Neuronal stem cell (in vitro differentiated cells): Measurements from ENCODE around the gene SORBS2.
A peak's percentile ranks its signal among the peaks of the same experiment; 100 is the strongest.
"Not testable (repeated sequence)": the region's sequence is repeated elsewhere in the genome, so short reads cannot be mapped to it uniquely, and the experiment has no call there.

Source experiments
- DNase-seq: peaks from one replicate; pipeline ENCODE4 v3.0.0-alpha.2; 2013; ENCODE audit warnings: low spot score
- H2AFZ ChIP-seq: one replicate; pipeline ENCODE4 v1.6.1; 2013; ENCODE audit warnings: mild to moderate bottlenecking, low read length, inconsistent platforms
- H2AK5ac ChIP-seq: 2 replicates; pipeline ENCODE4 v1.6.1; 2013; ENCODE audit warnings: low read depth, mild to moderate bottlenecking, inconsistent platforms, low read length, moderate library complexity, mixed read lengths
- H2BK120ac ChIP-seq: 2 replicates; pipeline ENCODE4 v1.6.1; 2013; ENCODE audit warnings: low read depth, mild to moderate bottlenecking, inconsistent platforms, low read length, moderate library complexity, mixed read lengths
- H2BK12ac ChIP-seq: one replicate; pipeline ENCODE4 v1.6.1; 2013; ENCODE audit warnings: low read length, inconsistent platforms
- H2BK15ac ChIP-seq: 2 replicates; pipeline ENCODE4 v1.6.1; 2013; ENCODE audit warnings: mild to moderate bottlenecking, low read length, inconsistent platforms, mixed read lengths
- H2BK5ac ChIP-seq: one replicate; pipeline ENCODE4 v1.6.1; 2013; ENCODE audit warnings: inconsistent platforms, mild to moderate bottlenecking, low read length, moderate library complexity
- H3K14ac ChIP-seq: one replicate; pipeline ENCODE4 v1.6.1; 2013; ENCODE audit warnings: low read length, inconsistent platforms
- H3K18ac ChIP-seq: 2 replicates; pipeline ENCODE4 v1.6.1; 2013; ENCODE audit warnings: low read length, inconsistent platforms
- H3K23ac ChIP-seq: 2 replicates; pipeline ENCODE4 v1.6.1; 2013; ENCODE audit warnings: low read depth, mild to moderate bottlenecking, mixed read lengths, low read length, inconsistent platforms; ENCODE audit not compliant: poor library complexity
- H3K27ac ChIP-seq: replicated peaks from 3 replicates; pipeline ENCODE4 v1.5.1; 2013; ENCODE audit warnings: low read length, inconsistent platforms
- H3K27me3 ChIP-seq, 3 experiments: 2 replicates each; pipeline ENCODE4 v1.6.1; 2013; ENCODE audit warnings: low read length in 3 of 3, mild to moderate bottlenecking in 2 of 3, inconsistent platforms in 1 of 3, low read depth in 1 of 3, mixed read lengths in 1 of 3, moderate library complexity in 1 of 3; ENCODE audit not compliant: control insufficient read depth in 3 of 3, insufficient read depth in 3 of 3
- H3K36me3 ChIP-seq, 2 donors: replicated peaks in 1 of 2; 2 replicates each; pipeline ENCODE4 v1.6.1; 2013; ENCODE audit warnings: low read length in 2 of 2; ENCODE audit not compliant: control insufficient read depth in 2 of 2, insufficient read depth in 2 of 2
- H3K4ac ChIP-seq: 2 replicates; pipeline ENCODE4 v1.6.1; 2013; ENCODE audit warnings: inconsistent platforms, mild to moderate bottlenecking, low read length, moderate library complexity
- H3K4me1 ChIP-seq, 2 donors: 1 replicate in 1 of 2; 2 replicates in 1 of 2; pipeline ENCODE4 v1.6.1; 2013; ENCODE audit warnings: low read length in 2 of 2, low read depth in 1 of 2; ENCODE audit not compliant: control insufficient read depth in 2 of 2, insufficient read depth in 1 of 2
- H3K4me2 ChIP-seq: one replicate; pipeline ENCODE4 v1.6.1; 2013; ENCODE audit warnings: mild to moderate bottlenecking, low read length, inconsistent platforms; ENCODE audit not compliant: insufficient read depth, poor library complexity, severe bottlenecking
- H3K4me3 ChIP-seq, 2 donors: 2 replicates each; pipeline ENCODE4 v1.5.1; 2013; ENCODE audit warnings: low read length in 2 of 2, mild to moderate bottlenecking in 2 of 2, inconsistent platforms in 1 of 2, moderate library complexity in 1 of 2
- H3K79me1 ChIP-seq: one replicate; pipeline ENCODE4 v1.6.1; 2013; ENCODE audit warnings: low read depth, mild to moderate bottlenecking, inconsistent platforms, low read length, moderate library complexity
- H3K9ac ChIP-seq: one replicate; pipeline ENCODE4 v1.6.1; 2013; ENCODE audit warnings: mild to moderate bottlenecking, low read depth, low read length, inconsistent platforms; ENCODE audit not compliant: poor library complexity
- H3K9me3 ChIP-seq, 2 donors: replicated peaks in 1 of 2; 2 replicates each; pipeline versions ENCODE3 to v1.6.1; 2013; ENCODE audit warnings: low read length in 2 of 2, mild to moderate bottlenecking in 2 of 2, inconsistent platforms in 1 of 2, low read depth in 1 of 2, mixed read lengths in 1 of 2, moderate library complexity in 1 of 2; ENCODE audit not compliant: control insufficient read depth in 2 of 2, insufficient read depth in 1 of 2
- H4K8ac ChIP-seq: one replicate; pipeline ENCODE4 v1.6.1; 2013; ENCODE audit warnings: low read depth, mild to moderate bottlenecking, inconsistent platforms, low read length, moderate library complexity
- H4K91ac ChIP-seq: one replicate; pipeline ENCODE4 v1.6.1; 2013; ENCODE audit warnings: low read length, low read depth, mild to moderate bottlenecking, inconsistent platforms; ENCODE audit not compliant: poor library complexity
- WGBS, 2 donors: extraction: QIAGEN DNeasy Blood & Tissue Kit; methylation state at CpG; one replicate each; pipeline ENCODE4 v1.1.7; 2013; ENCODE audit warnings: missing lambda C conversion rate in 2 of 2, mixed read lengths in 1 of 2; ENCODE audit not compliant: insufficient read length in 2 of 2, insufficient replicate concordance in 1 of 2; ENCODE audit errors: extremely low coverage in 2 of 2; 5-methylcytosine and 5-hydroxymethylcytosine counted together

The SORBS2 gene

DNA sequence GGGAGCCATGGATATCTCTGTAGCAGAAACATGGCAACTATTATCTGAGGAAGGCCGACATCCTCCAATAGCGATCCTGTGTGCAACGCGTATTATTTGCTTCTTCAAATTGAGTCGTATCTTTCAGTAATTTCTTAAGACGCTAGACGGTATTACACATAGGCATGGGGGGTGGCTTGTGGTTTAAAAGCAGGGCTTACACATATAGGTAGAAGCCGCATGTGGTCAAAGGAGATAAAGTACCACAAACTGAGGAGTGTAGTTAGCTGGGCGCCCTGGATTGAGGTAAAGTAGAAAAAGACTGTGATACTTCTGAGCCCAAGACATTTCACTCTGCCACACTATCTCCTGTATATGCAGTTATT is 94.6 kb downstream of the SORBS2 start:
- H4K8ac ChIP-seq, result no peak overlapping the region
- H2AK5ac ChIP-seq, result no peak overlapping the region
- WGBS, 2 donors, result no CpG with 5 or more reads among the region's 9 CpGs
- H3K36me3 ChIP-seq, result peaks cover 0 to 4% of the 10 kb centered on the region in 2 donors
- H2BK15ac ChIP-seq, result no peak overlapping the region
- no peak overlapping the region for H3K4me3 ChIP-seq
- H4K91ac ChIP-seq, result no peak overlapping the region
- no peaks in the 10 kb centered on the region for H3K27me3 ChIP-seq
- H3K79me1 ChIP-seq, result no peaks in the 10 kb centered on the region
- H2BK5ac ChIP-seq, result no peak overlapping the region
- no peaks in the 10 kb centered on the region for H3K9me3 ChIP-seq
- H3K27ac ChIP-seq, result no peak overlapping the region
- no peak overlapping the region for H3K4me2 ChIP-seq
- H3K14ac ChIP-seq, result no peak overlapping the region
- no peak overlapping the region for H3K18ac ChIP-seq
- no peak overlapping the region for H3K4ac ChIP-seq
- peaks cover 4 to 7% of the 10 kb centered on the region in 2 donors for H3K4me1 ChIP-seq
- H2BK12ac ChIP-seq, result no peak overlapping the region
- no peak overlapping the region for H3K23ac ChIP-seq
- no peak overlapping the region for H2BK120ac ChIP-seq
- no peak for DNase-seq
- H3K9ac ChIP-seq, result no peak overlapping the region
- no peak overlapping the region for H2AFZ ChIP-seq

DNA sequence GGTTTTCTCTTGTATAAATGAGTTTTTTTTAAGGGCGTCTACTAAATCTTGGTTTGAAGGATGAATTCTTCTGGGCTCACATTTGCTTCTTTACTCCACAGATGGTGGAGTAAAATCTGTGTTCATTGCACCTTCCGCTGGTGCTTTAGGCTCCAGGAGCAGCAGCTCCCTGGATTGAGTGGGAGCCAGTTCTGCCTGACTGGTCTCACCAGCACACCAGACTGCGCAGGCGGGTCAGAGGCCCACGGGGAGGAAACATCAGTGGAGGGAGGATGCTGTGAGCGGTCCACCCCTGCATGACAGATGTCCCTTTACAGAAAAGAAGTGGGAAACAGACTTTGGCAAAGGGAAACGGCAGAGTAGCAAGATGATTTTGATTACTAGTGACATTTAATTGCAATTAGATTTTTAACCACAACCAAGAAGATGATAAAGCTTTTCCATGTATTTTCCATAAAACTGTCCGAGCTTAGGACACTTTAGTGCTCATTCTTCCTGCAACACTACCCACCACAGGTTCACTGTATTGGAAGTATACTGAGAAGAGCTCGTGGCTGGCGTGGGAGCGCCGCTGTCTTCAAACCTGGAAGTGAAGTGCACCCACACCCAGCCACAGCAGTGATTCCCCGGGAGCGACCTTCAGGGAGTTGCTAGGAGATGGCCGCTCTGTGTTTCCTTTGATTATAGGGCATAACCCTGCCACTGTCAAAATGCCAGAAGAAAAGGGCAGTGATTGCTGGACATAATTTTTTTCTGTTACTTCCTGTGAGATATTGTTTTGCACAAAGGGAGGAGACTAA is 95.2 kb downstream of the SORBS2 start:
- WGBS, 2 donors, result no CpG with 5 or more reads among the region's 15 CpGs
- Histone ChIP-seq H3K14ac (no peak overlapping the region), H3K36me3 (peaks cover 0 to 4% of the 10 kb centered on the region in 2 donors), H3K79me1 (no peaks in the 10 kb centered on the region), H4K91ac (no peak overlapping the region), H3K9ac (no peak overlapping the region), H4K8ac (no peak overlapping the region), H2AFZ (no peak overlapping the region), H3K4ac (no peak overlapping the region), H3K4me1 (peaks cover 4 to 10% of the 10 kb centered on the region in 2 donors), H2BK120ac (no peak overlapping the region), H3K4me2 (no peak overlapping the region), H2AK5ac (no peak overlapping the region), H2BK5ac (no peak overlapping the region), H3K27me3 (no peaks in the 10 kb centered on the region), H3K27ac (no peak overlapping the region), H3K18ac (peak overlapping the region; percentile 71), H3K23ac (no peak overlapping the region), H2BK12ac (no peak overlapping the region), H2BK15ac (no peak overlapping the region), H3K9me3 (no peaks in the 10 kb centered on the region), H3K4me3 (no peak overlapping the region)
- DNase-seq, result no peak

DNA sequence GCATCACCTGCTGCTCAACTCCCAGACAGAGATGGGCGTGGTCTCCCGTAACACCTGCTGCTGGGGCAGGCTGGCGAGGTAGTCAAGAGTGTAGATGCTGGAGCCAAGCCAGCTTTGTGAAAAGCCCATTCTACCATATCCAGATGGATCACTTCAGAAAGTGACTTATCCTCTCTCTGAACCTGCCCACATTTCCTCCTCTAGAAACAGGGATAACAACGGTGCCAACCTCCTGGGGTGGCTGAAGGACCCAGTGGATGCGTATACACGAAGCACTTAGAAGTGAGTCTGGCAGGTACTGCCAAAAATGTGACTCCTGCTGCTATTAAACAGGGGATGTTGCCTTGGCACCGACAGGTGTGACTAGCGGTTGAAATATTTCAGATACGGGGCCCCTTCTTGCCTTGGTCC is 95.8 kb downstream of the SORBS2 start:
- no peak overlapping the region for H2AK5ac ChIP-seq
- H3K27ac ChIP-seq, result no peak overlapping the region
- H3K36me3 ChIP-seq, result peaks cover 0 to 4% of the 10 kb centered on the region in 2 donors
- peaks cover 4 to 10% of the 10 kb centered on the region in 2 donors for H3K4me1 ChIP-seq
- H3K9ac ChIP-seq, result no peak overlapping the region
- H4K8ac ChIP-seq, result no peak overlapping the region
- no peak overlapping the region for H3K4me2 ChIP-seq
- H2BK15ac ChIP-seq, result no peak overlapping the region
- H2AFZ ChIP-seq, result no peak overlapping the region
- no peak overlapping the region for H2BK5ac ChIP-seq
- no peak overlapping the region for H2BK120ac ChIP-seq
- DNase-seq, result no peak
- no peak overlapping the region for H4K91ac ChIP-seq
- H3K4me3 ChIP-seq, result no peak overlapping the region
- no peak overlapping the region for H3K18ac ChIP-seq
- no peaks in the 10 kb centered on the region for H3K9me3 ChIP-seq
- no peaks in the 10 kb centered on the region for H3K27me3 ChIP-seq
- no peak overlapping the region for H3K4ac ChIP-seq
- no peaks in the 10 kb centered on the region for H3K79me1 ChIP-seq
- no CpG with 5 or more reads among the region's 9 CpGs for WGBS, 2 donors
- H2BK12ac ChIP-seq, result no peak overlapping the region
- H3K14ac ChIP-seq, result no peak overlapping the region
- no peak overlapping the region for H3K23ac ChIP-seq

DNA sequence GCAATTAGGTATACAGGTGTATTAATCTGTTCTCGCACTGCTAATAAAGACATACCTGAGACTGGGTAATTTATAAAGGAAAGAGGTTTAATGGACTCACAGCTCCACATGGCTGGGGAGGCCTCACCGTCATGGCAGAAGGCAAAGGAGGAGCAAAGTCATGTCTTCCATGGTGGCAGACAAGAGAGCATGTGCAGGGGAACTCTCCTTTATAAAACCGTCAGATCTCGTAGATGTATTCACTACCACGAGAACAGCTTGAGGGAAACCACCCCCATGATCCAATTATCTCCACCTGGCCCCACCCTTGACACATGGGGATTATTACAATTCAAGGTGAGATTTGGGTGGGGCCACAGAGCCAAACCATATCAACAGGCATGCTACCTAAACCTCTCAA is 97.5 kb downstream of the SORBS2 start:
- not testable (repeated sequence) for H2BK120ac ChIP-seq, H3K9ac ChIP-seq, H3K14ac ChIP-seq, H3K9me3 ChIP-seq, H3K27me3 ChIP-seq, H3K79me1 ChIP-seq, H2AK5ac ChIP-seq, H3K23ac ChIP-seq, H4K91ac ChIP-seq, H3K18ac ChIP-seq, H2BK5ac ChIP-seq, H3K36me3 ChIP-seq, H4K8ac ChIP-seq, H2BK15ac ChIP-seq, H3K4me3 ChIP-seq, DNase-seq, H2AFZ ChIP-seq, H3K27ac ChIP-seq, H3K4me2 ChIP-seq, H3K4ac ChIP-seq, H2BK12ac ChIP-seq
- no CpG with 5 or more reads among the region's 5 CpGs for WGBS, 2 donors
- H3K4me1 ChIP-seq, result peaks cover 4 to 12% of the 10 kb centered on the region in 2 donors
